ENCODE results near the gene UBTD2. TPM values are rescaled to one million over a fixed set of nuclear protein-coding genes. Genes with fewer than 3 reads are reported as not detected.

The UBTD2 gene
- total and polyA plus RNA-seq, 9 of the 15 experiments (the other 6 are each of a cell fraction or from before 2014, with no cell fraction given), result 0.01 to 0.46 (median 0.15) TPM; not detected in 1

GRCh38 chr5:172188033-172188892 is 95.3 kb downstream of the UBTD2 start, which contains the start of gene STK10 (continued):
- TF ChIP-seq FOXM1 (IDR thresholded peaks at IDR 0.05; ENCODE audit: low read depth) (no peak), FOXM1 (CRISPR knock-in tag; IDR thresholded peaks at IDR 0.05; ENCODE audit: low read depth) (0 out of 2 replicates have a peak, but pooled peaks have one; percentile 57), KDM2B (CRISPR knock-in tag; IDR thresholded peaks at IDR 0.05) (peak; percentile 86), HCFC1 (IDR thresholded peaks at IDR 0.05; ENCODE audit: low read depth, low read length) (peak; percentile 75), SRSF7 (optimal IDR thresholded peaks at IDR 0.05; ENCODE audit: low read depth, low read length) (no peak), SMARCB1 (IDR thresholded peaks at IDR 0.05; ENCODE audit: insufficient read length, low read depth) (no peak), PHB (CRISPR knock-in tag; IDR thresholded peaks at IDR 0.05) (no peak), ZNF445 (CRISPR knock-in tag; IDR thresholded peaks at IDR 0.05; ENCODE audit: low read depth) (no peak), NONO (IDR thresholded peaks at IDR 0.05; ENCODE audit: low read depth in 2 of 2, low read length in 1 of 2) (0 out of 4 replicates have a peak, but pooled peaks have one; percentile 11 to 27), ZBTB7A (IDR thresholded peaks at IDR 0.05; ENCODE audit: borderline replicate concordance, control insufficient read depth, low read depth, low read length) (peak; percentile 42), RNF2 (IDR thresholded peaks at IDR 0.05) (0 out of 2 replicates have a peak, but pooled peaks have one; percentile 43), CXXC5 (CRISPR knock-in tag; IDR thresholded peaks at IDR 0.05) (peak; percentile 67), ZNF140 (CRISPR knock-in tag; IDR thresholded peaks at IDR 0.05) (no peak), CCAR2 (IDR thresholded peaks at IDR 0.05; ENCODE audit: low read depth, low read length) (no peak), BRD4 (IDR thresholded peaks at IDR 0.05) (no peak), LCOR (CRISPR knock-in tag; IDR thresholded peaks at IDR 0.05) (peak; percentile 34; the same call in 1 of the 2 replicates), GATAD2B (IDR thresholded peaks at IDR 0.05; ENCODE audit: borderline replicate concordance) (peak; percentile 33; the same call in 1 of the 2 replicates), CEBPG (CRISPR knock-in tag; IDR thresholded peaks at IDR 0.05) (no peak), CEBPG (tag; conservative IDR thresholded peaks at IDR 0.05 in 1 of 2, IDR thresholded peaks at IDR 0.05 in 1 of 2) (no peak), ZC3H4 (CRISPR knock-in tag; IDR thresholded peaks at IDR 0.05; ENCODE audit: borderline replicate concordance) (no peak), SMARCA5 (IDR thresholded peaks at IDR 0.05) (0 out of 2 replicates have a peak, but pooled peaks have one; percentile 17), PCBP1 (IDR thresholded peaks at IDR 0.05; ENCODE audit: low read depth, low read length, poor library complexity, severe bottlenecking) (peak; percentile 48), ATF1 (CRISPR knock-in tag; IDR thresholded peaks at IDR 0.05) (no peak), ATF1 (tag; IDR thresholded peaks at IDR 0.05) (peak; percentile 70), MTA1 (IDR thresholded peaks at IDR 0.05; ENCODE audit: borderline replicate concordance) (peak; percentile 18; the same call in 1 of the 2 replicates)
- TF ChIP-seq, protein P1, sequence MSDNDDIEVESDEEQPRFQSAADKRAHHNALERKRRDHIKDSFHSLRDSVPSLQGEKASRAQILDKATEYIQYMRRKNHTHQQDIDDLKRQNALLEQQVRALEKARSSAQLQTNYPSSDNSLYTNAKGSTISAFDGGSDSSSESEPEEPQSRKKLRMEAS (CRISPR knock-in tag; IDR thresholded peaks at IDR 0.05), result peak; percentile 63; the same call in 1 of the 2 replicates
- TF ChIP-seq, protein P2, sequence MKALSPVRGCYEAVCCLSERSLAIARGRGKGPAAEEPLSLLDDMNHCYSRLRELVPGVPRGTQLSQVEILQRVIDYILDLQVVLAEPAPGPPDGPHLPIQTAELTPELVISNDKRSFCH (CRISPR knock-in tag; IDR thresholded peaks at IDR 0.05), result no peak
- TF ChIP-seq, protein P2 (tag; IDR thresholded peaks at IDR 0.05), result no peak
- TF ChIP-seq, protein P3, sequence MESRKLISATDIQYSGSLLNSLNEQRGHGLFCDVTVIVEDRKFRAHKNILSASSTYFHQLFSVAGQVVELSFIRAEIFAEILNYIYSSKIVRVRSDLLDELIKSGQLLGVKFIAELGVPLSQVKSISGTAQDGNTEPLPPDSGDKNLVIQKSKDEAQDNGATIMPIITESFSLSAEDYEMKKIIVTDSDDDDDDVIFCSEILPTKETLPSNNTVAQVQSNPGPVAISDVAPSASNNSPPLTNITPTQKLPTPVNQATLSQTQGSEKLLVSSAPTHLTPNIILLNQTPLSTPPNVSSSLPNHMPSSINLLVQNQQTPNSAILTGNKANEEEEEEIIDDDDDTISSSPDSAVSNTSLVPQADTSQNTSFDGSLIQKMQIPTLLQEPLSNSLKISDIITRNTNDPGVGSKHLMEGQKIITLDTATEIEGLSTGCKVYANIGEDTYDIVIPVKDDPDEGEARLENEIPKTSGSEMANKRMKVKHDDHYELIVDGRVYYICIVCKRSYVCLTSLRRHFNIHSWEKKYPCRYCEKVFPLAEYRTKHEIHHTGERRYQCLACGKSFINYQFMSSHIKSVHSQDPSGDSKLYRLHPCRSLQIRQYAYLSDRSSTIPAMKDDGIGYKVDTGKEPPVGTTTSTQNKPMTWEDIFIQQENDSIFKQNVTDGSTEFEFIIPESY (CRISPR knock-in tag; IDR thresholded peaks at IDR 0.05), result peak; percentile 36; the same call in 1 of the 2 replicates
